Stimulated activated CD4-positive, alpha-beta T cell treated with anti-CD3 and anti-CD28 coated beads, Interleukin-2, amount 100 ng/mL, for 48 hours (primary cell): ENCODE measurements around the gene KRTAP10-1.
A peak's percentile ranks its signal among the peaks of the same experiment; 100 is the strongest.
"Not testable (repeated sequence)": the region's sequence is repeated elsewhere in the genome, so short reads cannot be mapped to it uniquely, and the experiment has no call there.

Experiments
- DNase-seq, 2 donors: peaks; one replicate each; pipeline ENCODE4 v3.0.0-alpha.2; 2020

KRTAP10-1 gene

GRCh38 chr21:44539991-44540666, at the start of gene KRTAP10-1:
Gene KRTAP10-1 (minus strand): TSS chr21:44540195. CDS start chr21:44540150, 45 bp downstream.
- no peak for DNase-seq

DNA sequence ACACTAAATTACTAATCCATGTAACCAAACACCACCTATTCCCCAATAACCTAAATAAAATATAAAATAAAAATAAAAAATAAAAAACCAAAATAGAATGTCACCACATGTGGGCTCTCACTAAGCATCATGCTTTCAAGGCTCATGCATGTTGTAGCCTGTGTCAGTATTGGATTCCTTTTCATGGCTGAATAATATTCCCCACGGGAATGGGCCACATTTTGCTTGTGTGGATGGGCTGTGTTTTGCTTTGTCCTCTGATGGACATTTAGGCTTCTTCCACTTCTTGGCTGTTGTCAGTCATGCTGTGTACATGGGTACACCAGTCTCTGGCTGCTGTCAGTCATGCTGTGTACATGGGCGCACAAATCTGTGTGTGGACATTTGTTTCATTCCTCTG, 49.1 kb upstream of the KRTAP10-1 start:
- no peak for DNase-seq

- no peak for DNase-seq
Observed at GRCh38 chr21:44585892-44586291, 45.9 kb upstream of the KRTAP10-1 start.

DNA sequence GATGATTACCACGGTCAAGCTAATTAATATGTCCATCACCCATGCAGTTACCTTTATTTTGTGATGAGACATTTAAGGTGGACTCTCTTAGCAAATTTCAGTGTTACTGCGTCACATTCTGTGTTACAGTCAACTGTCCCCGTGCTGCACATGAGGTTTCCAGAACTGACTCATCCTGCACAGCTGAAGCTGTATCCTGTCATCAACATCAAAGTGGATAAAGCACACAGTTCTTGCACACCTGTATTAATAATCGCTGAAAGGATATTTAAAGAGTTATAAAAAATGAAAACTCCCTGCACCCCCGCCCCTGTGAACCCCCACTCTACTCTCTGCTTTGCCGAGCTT, 43.8 kb upstream of the KRTAP10-1 start:
- peak; percentile 7 for DNase-seq

DNA sequence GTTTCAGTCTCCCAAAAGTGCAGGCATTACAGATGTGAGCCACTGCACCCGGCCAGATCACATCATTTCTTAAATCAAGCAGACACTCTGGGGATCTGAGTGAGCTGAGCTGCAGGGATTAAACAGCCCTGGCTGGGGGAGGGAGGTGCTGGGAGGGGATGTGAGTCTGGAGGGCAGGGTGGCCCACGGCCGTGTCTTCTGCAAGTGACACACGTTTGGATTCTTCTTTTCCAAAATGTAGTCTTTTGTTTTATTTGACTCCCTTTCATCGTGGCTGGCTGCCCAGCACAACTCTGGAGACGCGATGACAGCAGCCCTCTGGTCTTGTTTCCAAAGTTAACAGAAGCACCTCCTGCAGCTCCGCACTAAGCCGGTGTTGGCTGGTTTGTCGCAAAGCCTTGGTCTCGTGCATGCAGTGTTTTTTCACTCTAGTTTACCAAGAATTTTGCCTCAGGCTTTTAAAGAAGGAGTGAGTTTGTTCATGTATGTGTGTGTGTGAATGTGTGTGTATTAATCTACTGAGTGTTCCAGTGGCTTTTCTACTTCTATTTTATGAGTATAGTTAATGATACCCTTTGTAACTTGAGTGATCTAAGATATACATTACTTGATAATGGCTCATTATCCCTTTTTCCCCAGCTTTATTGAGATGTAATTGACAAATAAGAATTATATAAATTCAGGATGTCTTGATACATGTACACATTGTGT, 43.2 kb upstream of the KRTAP10-1 start:
- DNase-seq, result no peak

GRCh38 chr21:44582055-44582454, 42.1 kb upstream of the KRTAP10-1 start:
- DNase-seq, result no peak

DNA sequence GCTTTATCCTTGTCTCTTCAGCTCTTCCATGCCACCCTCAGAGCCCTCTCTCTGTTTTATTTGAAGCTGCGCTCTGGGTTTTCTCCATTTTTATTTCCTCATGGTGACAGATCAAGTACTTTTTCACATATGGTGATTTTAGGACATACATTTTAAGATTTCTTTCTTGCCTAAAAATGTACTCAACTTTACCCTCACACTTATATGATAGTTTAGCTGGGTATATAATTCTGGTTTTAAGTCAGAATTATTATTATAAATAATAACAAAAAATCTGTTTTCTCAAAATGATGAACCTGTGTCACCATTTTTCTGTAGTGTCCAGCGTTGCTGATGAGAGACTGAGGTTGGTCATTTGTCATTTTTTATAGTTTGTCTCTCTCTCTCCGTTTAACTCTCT, 41.2 kb upstream of the KRTAP10-1 start:
- no peak for DNase-seq

DNA sequence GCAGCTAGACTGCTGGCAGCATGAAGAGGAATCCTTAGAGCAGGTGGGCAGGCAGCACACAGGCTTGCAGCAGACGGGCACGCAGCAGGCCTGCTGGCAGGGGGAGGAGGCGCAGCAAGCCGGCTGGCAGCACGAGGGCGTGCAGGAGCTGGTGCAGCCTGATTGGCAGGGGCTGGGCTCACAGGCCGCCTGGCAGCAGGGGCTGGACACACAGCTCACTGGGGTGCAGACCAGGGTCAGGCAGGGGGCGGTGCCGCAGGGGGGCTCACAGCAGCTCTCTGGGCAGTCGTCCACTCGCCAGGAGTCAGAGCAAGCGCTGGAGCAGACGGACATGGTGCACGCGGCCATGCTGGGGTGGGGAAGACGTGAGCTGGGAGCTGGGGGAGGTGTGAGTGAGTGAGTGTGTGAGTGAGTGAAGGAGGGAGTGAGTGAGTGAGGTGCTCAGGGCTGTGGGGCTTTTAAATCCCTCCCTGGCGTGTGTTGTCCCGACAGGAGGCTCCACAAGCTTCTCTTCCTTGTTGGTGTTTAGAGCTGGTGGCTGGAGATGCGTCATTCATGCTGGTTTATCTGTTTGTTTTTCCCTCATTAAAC, 40.3 kb upstream of the KRTAP10-1 start, which contains the start of gene KRTAP10-5:
KRTAP10-5 (minus strand) TSS at position 374 of the 591 bp plus-strand sequence; CDS start at position 348, 26 bp downstream.
- DNase-seq, result not testable (repeated sequence)

DNA sequence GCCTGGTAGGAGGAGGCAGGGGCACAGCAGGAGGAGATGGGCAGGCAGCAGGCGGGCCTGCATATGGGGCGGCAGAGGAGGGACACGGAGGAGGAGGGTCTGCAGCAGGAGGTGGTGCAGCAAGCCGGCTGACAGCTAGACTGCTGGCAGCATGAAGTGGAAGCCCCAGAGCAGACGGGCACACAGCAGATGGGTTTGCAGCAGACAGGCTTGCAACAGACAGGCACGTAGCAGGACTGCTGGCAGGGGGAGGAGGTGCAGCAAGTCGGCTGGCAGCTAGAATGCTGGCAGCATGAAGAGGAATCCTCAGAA, 39.8 kb upstream of the KRTAP10-1 start:
- no peak for DNase-seq

GRCh38 chr21:44579056-44579832, 39.2 kb upstream of the KRTAP10-1 start:
- DNase-seq, result no peak

GRCh38 chr21:44578371-44579055, 38.5 kb upstream of the KRTAP10-1 start:
- no peak for DNase-seq

DNA sequence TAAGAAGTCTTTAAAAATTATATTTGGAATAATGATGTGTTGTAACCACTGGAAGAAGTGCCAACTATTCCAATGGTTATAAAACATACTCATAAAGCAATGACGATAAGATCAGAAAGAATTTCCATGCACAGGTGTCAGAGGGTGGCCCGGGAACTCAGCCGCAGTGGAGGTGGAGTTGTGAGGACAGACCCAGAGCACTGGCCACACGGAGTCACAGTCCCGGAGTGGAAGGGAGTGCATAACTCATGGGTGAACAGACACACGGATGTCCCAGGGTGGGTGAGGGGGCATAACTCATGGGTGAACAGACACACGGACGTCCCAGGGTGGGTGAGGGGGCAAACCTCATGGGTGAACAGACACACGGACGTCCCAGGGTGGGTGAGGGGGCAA, 36.0 kb upstream of the KRTAP10-1 start:
- no peak for DNase-seq

DNA sequence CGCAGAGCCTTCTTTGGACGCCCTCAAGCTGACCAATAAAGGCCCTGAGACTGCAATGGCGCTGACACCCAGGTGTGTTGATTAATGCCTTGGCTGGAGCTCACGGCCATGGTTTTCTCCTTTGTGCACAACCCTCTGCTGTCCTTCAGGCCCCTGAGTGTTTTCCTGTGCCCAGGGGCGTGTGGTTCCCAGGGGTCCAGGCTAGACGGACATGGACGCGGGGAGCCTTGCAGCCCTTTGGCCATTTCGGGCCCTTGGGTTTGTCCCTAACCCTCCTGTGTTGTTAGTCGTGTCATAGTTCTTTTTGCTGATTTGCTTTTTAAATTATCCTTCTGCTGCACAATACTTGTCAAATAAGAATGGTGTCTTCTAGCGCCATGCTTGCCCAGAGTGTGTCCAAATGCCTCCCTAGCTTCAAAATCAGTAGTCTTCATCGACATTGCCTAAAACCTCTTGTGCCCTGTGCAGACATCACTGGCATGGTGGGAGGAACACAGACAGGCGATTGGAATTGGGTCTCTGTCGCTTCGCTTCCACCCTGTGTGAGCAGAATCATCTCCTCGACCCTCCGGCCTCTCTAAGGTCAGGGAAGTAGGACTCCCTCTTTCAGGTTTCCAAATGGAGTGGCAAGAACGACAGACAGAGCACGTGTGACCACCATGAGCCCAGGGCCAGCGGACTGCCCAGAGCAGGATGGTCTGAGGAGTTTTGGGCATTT, 35.5 kb upstream of the KRTAP10-1 start:
- no peak for DNase-seq

- DNase-seq, result no peak
Observed at GRCh38 chr21:44574457-44575306, 34.7 kb upstream of the KRTAP10-1 start.

- not testable (repeated sequence) for DNase-seq
Observed at GRCh38 chr21:44573630-44574456, 33.8 kb upstream of the KRTAP10-1 start, which contains the start of gene KRTAP10-4. Gene KRTAP10-4 (plus strand): TSS chr21:44573729. CDS start chr21:44573759, 30 bp downstream.

DNA sequence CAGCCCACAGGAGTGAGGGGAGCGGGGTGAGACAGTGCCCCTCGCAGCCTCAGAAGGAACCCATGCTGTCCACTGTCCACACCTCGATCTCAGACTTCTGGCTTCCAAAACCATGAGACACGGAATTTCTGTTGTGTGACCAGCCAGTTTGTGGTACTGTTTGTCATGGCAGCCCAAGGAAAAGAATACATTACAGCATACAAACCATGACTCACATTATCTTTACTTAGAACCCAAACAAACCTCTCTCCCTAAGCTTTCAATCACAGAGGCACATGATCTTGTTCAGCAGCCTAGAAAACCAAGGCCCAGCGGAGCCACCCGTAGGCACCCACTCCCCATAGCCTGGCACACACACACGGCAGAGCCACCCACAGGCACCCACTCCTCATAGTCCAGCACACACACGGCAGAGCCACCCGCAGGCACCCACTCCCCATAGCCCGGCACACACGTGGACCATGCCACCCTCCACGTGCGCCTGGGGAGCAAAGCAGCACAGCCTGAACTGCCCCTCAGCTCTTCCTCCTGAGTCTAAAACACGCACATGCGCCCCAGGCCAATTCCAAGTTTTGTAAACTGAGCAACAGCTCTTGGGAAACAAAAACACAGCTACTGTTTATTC, 33.1 kb upstream of the KRTAP10-1 start:
- no peak for DNase-seq

GRCh38 chr21:44571844-44572782, 32.1 kb upstream of the KRTAP10-1 start:
- no peak for DNase-seq

DNA sequence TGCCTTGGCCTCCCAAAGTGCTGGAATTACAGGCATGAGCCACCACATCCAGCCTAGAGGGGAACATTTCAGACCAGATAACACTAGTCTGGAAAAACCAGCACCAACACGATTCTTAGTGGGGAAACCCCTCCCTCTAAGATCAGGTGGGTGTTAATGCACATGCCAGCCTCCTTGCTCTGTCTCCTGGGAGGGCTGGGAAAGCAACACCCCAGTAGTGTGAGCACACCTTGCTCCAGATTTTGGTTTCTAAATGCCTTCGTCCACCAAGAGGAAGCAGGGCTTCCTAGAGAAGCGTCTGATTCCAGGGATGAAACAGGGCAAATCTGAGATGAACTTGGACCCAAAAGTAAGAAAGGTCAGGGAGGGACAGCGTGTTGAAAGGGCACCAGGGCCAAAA, 31.3 kb upstream of the KRTAP10-1 start:
- DNase-seq, result no peak
